ENCODE measurements around the gene PIR.
A peak's percentile ranks its signal among the peaks of the same experiment; 100 is the strongest.

- TF ChIP-seq, protein P1, sequence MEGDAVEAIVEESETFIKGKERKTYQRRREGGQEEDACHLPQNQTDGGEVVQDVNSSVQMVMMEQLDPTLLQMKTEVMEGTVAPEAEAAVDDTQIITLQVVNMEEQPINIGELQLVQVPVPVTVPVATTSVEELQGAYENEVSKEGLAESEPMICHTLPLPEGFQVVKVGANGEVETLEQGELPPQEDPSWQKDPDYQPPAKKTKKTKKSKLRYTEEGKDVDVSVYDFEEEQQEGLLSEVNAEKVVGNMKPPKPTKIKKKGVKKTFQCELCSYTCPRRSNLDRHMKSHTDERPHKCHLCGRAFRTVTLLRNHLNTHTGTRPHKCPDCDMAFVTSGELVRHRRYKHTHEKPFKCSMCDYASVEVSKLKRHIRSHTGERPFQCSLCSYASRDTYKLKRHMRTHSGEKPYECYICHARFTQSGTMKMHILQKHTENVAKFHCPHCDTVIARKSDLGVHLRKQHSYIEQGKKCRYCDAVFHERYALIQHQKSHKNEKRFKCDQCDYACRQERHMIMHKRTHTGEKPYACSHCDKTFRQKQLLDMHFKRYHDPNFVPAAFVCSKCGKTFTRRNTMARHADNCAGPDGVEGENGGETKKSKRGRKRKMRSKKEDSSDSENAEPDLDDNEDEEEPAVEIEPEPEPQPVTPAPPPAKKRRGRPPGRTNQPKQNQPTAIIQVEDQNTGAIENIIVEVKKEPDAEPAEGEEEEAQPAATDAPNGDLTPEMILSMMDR (IDR thresholded peaks at IDR 0.05), result peak; percentile 43
- TF ChIP-seq ZFX (IDR thresholded peaks at IDR 0.05; ENCODE audit: borderline replicate concordance), result no peak
Measured at GRCh38 chrX:15468036-15468435, 25.1 kb downstream of the PIR start.

Data from 22Rv1 (cell line).